ENCODE results near the gene BMP8B. TPM values are rescaled to one million over a fixed set of nuclear protein-coding genes. Genes with fewer than 3 reads are reported as not detected.

Gene BMP8B, protein sequence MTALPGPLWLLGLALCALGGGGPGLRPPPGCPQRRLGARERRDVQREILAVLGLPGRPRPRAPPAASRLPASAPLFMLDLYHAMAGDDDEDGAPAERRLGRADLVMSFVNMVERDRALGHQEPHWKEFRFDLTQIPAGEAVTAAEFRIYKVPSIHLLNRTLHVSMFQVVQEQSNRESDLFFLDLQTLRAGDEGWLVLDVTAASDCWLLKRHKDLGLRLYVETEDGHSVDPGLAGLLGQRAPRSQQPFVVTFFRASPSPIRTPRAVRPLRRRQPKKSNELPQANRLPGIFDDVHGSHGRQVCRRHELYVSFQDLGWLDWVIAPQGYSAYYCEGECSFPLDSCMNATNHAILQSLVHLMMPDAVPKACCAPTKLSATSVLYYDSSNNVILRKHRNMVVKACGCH
- 2.3 and 2.5 TPM in 2 replicates for total RNA-seq
- 1.1 TPM for total RNA-seq (2013)
- 1.5 and 2.2 TPM in 2 replicates for polyA plus RNA-seq
- 3.3 and 8.5 TPM in 2 replicates for polyA minus RNA-seq

DNA sequence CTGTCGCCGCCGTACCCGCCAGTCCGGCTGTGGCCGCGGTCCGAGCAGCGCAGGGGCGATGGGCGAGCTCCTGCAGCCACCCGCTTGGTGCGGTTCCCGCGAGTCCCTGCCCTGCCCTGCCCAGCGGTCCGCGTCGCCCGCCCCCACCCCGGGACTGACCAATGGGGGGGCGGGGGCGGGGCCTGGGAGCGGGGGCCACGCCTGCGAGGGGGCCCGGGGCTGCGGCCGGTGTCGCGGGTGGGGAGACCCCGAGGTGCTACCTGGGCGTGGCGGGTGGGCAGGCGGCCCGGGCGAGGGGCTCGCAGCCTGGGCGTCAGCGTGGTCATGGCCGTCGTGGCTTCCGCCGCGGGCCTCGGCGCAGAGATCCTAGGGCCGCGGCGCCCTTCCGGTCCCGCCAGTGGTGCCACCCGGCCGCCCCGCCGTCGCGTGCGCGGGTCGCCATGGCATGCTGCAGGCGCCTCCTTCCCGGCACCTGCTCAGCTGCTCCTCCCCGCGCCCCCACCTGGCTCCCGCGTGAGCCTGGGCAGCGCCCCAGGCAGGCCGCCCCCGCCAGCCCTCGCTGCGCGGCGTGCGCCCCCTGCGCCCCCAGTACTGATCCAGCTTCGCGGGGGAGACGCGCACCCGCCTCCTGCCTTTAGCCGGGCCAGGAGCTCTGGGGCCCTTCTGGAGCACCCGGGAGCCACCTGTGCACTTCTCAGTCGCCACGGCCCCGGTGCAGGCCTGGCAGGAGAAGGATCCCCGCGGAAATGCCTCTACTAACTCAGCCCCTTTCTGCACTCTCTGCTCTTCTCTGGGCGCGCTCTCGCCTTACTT, at the start of gene BMP8B:
TSS of gene BMP8B (minus strand) at position 108 of the 813 bp plus-strand sequence. CDS start 380 bp downstream, outside the sequence.
- H2AFZ ChIP-seq (ENCODE audit: insufficient read depth, low read depth, low read length, poor library complexity, severe bottlenecking): peak within 1 kb of the TSS; percentile 95
- intact Hi-C loops (cut with micrococcal nuclease): loop anchor here (1.0 kb wide), 1 partner anchor 10 kb away; no protein-coding TSS in a partner anchor
- POLR2A ChIA-PET: interaction anchor here (0.6 to 2.1 kb wide), 2 partner anchors 10 to 51 kb away, joined by 3 to 16 read pairs; no protein-coding TSS in a partner anchor

More for the DNA sequence above, at the start of gene BMP8B:
- H3K9ac ChIP-seq (ENCODE audit: low read length): peak within 1 kb of the TSS; percentile 62
- no peaks in the 10 kb centered on the region for H4K20me1 ChIP-seq (ENCODE audit: control insufficient read depth, insufficient read depth, low read length, poor library complexity, severe bottlenecking)
- H3K27ac ChIP-seq (ENCODE audit: low read length in 2 of 2): no peak within 1 kb of the TSS
- peak; percentile 77 for DNase-seq
- H3K4me1 ChIP-seq (ENCODE audit: control insufficient read depth in 2 of 2, insufficient read depth in 2 of 2, low read length in 2 of 2): peaks cover 5 to 7% of the 10 kb centered on the region in 2 donors
- TF ChIP-seq EZH2 (IDR thresholded peaks at IDR 0.05; ENCODE audit: borderline replicate concordance, insufficient read depth, low read depth, low read length, poor library complexity, severe bottlenecking): no peak
- TF ChIP-seq, protein P1, sequence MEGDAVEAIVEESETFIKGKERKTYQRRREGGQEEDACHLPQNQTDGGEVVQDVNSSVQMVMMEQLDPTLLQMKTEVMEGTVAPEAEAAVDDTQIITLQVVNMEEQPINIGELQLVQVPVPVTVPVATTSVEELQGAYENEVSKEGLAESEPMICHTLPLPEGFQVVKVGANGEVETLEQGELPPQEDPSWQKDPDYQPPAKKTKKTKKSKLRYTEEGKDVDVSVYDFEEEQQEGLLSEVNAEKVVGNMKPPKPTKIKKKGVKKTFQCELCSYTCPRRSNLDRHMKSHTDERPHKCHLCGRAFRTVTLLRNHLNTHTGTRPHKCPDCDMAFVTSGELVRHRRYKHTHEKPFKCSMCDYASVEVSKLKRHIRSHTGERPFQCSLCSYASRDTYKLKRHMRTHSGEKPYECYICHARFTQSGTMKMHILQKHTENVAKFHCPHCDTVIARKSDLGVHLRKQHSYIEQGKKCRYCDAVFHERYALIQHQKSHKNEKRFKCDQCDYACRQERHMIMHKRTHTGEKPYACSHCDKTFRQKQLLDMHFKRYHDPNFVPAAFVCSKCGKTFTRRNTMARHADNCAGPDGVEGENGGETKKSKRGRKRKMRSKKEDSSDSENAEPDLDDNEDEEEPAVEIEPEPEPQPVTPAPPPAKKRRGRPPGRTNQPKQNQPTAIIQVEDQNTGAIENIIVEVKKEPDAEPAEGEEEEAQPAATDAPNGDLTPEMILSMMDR (IDR thresholded peaks at IDR 0.05): no peak
- WGBS (ENCODE audit: insufficient coverage): 4% methylated on average over 91 of the region's 91 CpGs
- peak within 1 kb of the TSS in 4 of 5 experiments; percentile 29 to 65 (median 54) for H3K4me3 ChIP-seq (ENCODE audit: control extremely low read depth in 1 of 5, extremely low read depth in 1 of 5, insufficient read depth in 1 of 5, low read depth in 2 of 5, low read length in 4 of 5)
- no peaks in the 10 kb centered on the region for H3K36me3 ChIP-seq (replicated peaks in 1 of 2; ENCODE audit: control extremely low read depth in 1 of 2, control insufficient read depth in 1 of 2, extremely low read depth in 1 of 2, insufficient read depth in 2 of 2, low read length in 1 of 2)
- H3K4me1 Mint-ChIP-seq: peaks cover 26% of the 10 kb centered on the region
- no peaks in the 10 kb centered on the region for H3K9me3 Mint-ChIP-seq (ENCODE audit: insufficient read depth)
- CTCF ChIA-PET: interaction anchor here (0.8 to 1.9 kb wide), 4 partner anchors 9 to 184 kb away, joined by 3 to 10 read pairs (median 4); no protein-coding TSS in a partner anchor
- H3K27me3 ChIP-seq (replicated peaks in 1 of 4; ENCODE audit: control extremely low read depth in 1 of 4, control insufficient read depth in 3 of 4, insufficient read depth in 4 of 4, low read length in 3 of 4): peaks cover 0 to 16% (median 0%) of the 10 kb centered on the region in 4 experiments
- H3K27ac Mint-ChIP-seq: peak within 1 kb of the TSS; percentile 86
- H3K79me2 ChIP-seq (ENCODE audit: control insufficient read depth, insufficient read depth, low read length): no peaks in the 10 kb centered on the region
- H3K27me3 Mint-ChIP-seq: peaks cover 15% of the 10 kb centered on the region
- peak within 1 kb of the TSS; percentile 87 for H3K4me3 Mint-ChIP-seq
- ATAC-seq (ENCODE audit: low read depth): peak; percentile 86
- no peaks in the 10 kb centered on the region for H3K9me3 ChIP-seq (ENCODE audit: control extremely low read depth in 1 of 3, control insufficient read depth in 2 of 3, insufficient read depth in 1 of 3, low read length in 2 of 3)
- peak within 1 kb of the TSS; percentile 95 for H3K4me2 ChIP-seq (replicated peaks; ENCODE audit: low read depth, low read length, poor library complexity, severe bottlenecking)

Data from B cell (primary cell).